Activated naive CD4-positive, alpha-beta T cell treated with anti-CD3 and anti-CD28 coated beads, Interleukin-2, amount 50 U/mL, for 24 hours (primary cell): ENCODE measurements around the gene CYB5A.

Experiments
- H3K27ac Mint-ChIP-seq: one replicate; pipeline ENCODE4 v1.8.0; 2021; ENCODE audit warnings: mild to moderate bottlenecking, mixed read lengths
- H3K27me3 Mint-ChIP-seq: one replicate; pipeline ENCODE4 v1.8.0; 2021; ENCODE audit warnings: mixed read lengths
- H3K36me3 Mint-ChIP-seq: one replicate; pipeline ENCODE4 v1.8.0; 2021; ENCODE audit warnings: mixed read lengths
- H3K4me1 Mint-ChIP-seq: one replicate; pipeline ENCODE4 v1.8.0; 2021; ENCODE audit warnings: mixed read lengths
- H3K4me3 Mint-ChIP-seq: one replicate; pipeline ENCODE4 v1.8.0; 2021; ENCODE audit warnings: mild to moderate bottlenecking, mixed read lengths
- H3K9me3 Mint-ChIP-seq: one replicate; pipeline ENCODE4 v1.8.0; 2021; ENCODE audit warnings: mixed read lengths

CYB5A gene

GRCh38 chr18:74248189-74248588, 43.6 kb downstream of the CYB5A start:
- no peak overlapping the region for H3K27ac Mint-ChIP-seq
- H3K4me3 Mint-ChIP-seq: no peak overlapping the region
- H3K9me3 Mint-ChIP-seq: no peaks in the 10 kb centered on the region
- H3K4me1 Mint-ChIP-seq: peaks cover 15% of the 10 kb centered on the region
- H3K36me3 Mint-ChIP-seq: peaks cover 3% of the 10 kb centered on the region
- H3K27me3 Mint-ChIP-seq: no peaks in the 10 kb centered on the region

- H3K27ac Mint-ChIP-seq: no peak overlapping the region
- H3K4me1 Mint-ChIP-seq: peaks cover 10% of the 10 kb centered on the region
- peaks cover 2% of the 10 kb centered on the region for H3K27me3 Mint-ChIP-seq
- no peaks in the 10 kb centered on the region for H3K36me3 Mint-ChIP-seq
- H3K4me3 Mint-ChIP-seq: no peak overlapping the region
- H3K9me3 Mint-ChIP-seq: no peaks in the 10 kb centered on the region
These were observed 47.2 kb downstream of the CYB5A start for GRCh38 chr18:74244554-74244953.

GRCh38 chr18:74243127-74243526, 48.6 kb downstream of the CYB5A start:
- Mint-ChIP-seq H3K4me3 (no peak overlapping the region), H3K36me3 (no peaks in the 10 kb centered on the region), H3K27ac (no peak overlapping the region)

GRCh38 chr18:74242438-74243096, 49.2 kb downstream of the CYB5A start:
- Mint-ChIP-seq H3K9me3 (no peaks in the 10 kb centered on the region), H3K36me3 (no peaks in the 10 kb centered on the region), H3K4me1 (no peaks in the 10 kb centered on the region), H3K4me3 (no peak overlapping the region), H3K27ac (no peak overlapping the region), H3K27me3 (peaks cover 2% of the 10 kb centered on the region)

More at GRCh38 chr18:74243127-74243526, 48.6 kb downstream of the CYB5A start:
- Mint-ChIP-seq H3K4me1 (peaks cover 1% of the 10 kb centered on the region), H3K27me3 (peaks cover 2% of the 10 kb centered on the region), H3K9me3 (no peaks in the 10 kb centered on the region)

GRCh38 chr18:74241970-74242369, 49.8 kb downstream of the CYB5A start:
- no peak overlapping the region for H3K4me3 Mint-ChIP-seq
- no peak overlapping the region for H3K27ac Mint-ChIP-seq
- no peaks in the 10 kb centered on the region for H3K4me1 Mint-ChIP-seq
- H3K36me3 Mint-ChIP-seq: no peaks in the 10 kb centered on the region
- no peaks in the 10 kb centered on the region for H3K9me3 Mint-ChIP-seq
- peaks cover 4% of the 10 kb centered on the region for H3K27me3 Mint-ChIP-seq

GRCh38 chr18:74241426-74241825, 50.3 kb downstream of the CYB5A start:
- H3K36me3 Mint-ChIP-seq: no peaks in the 10 kb centered on the region
- H3K4me3 Mint-ChIP-seq: no peak overlapping the region
- H3K4me1 Mint-ChIP-seq: no peaks in the 10 kb centered on the region
- no peaks in the 10 kb centered on the region for H3K9me3 Mint-ChIP-seq
- H3K27me3 Mint-ChIP-seq: peaks cover 5% of the 10 kb centered on the region
- no peak overlapping the region for H3K27ac Mint-ChIP-seq

GRCh38 chr18:74239567-74239966, 52.2 kb downstream of the CYB5A start:
- H3K27me3 Mint-ChIP-seq: peaks cover 5% of the 10 kb centered on the region

GRCh38 chr18:74234326-74235171, 57.2 kb downstream of the CYB5A start:
- Mint-ChIP-seq H3K27ac (no peak overlapping the region), H3K9me3 (no peaks in the 10 kb centered on the region), H3K4me3 (no peak overlapping the region), H3K27me3 (peaks cover 2% of the 10 kb centered on the region), H3K36me3 (no peaks in the 10 kb centered on the region), H3K4me1 (no peaks in the 10 kb centered on the region)

More at GRCh38 chr18:74239567-74239966, 52.2 kb downstream of the CYB5A start:
- no peak overlapping the region for H3K4me3 Mint-ChIP-seq
- no peaks in the 10 kb centered on the region for H3K4me1 Mint-ChIP-seq
- no peak overlapping the region for H3K27ac Mint-ChIP-seq
- no peaks in the 10 kb centered on the region for H3K36me3 Mint-ChIP-seq
- no peaks in the 10 kb centered on the region for H3K9me3 Mint-ChIP-seq

- Mint-ChIP-seq H3K27ac (no peak overlapping the region), H3K4me3 (no peak overlapping the region), H3K9me3 (no peaks in the 10 kb centered on the region), H3K27me3 (peaks cover 2% of the 10 kb centered on the region), H3K36me3 (no peaks in the 10 kb centered on the region), H3K4me1 (no peaks in the 10 kb centered on the region)
These were observed 57.8 kb downstream of the CYB5A start for GRCh38 chr18:74233933-74234325.

GRCh38 chr18:74230922-74231714, 60.6 kb downstream of the CYB5A start:
- Mint-ChIP-seq H3K4me1 (no peaks in the 10 kb centered on the region), H3K27me3 (no peaks in the 10 kb centered on the region), H3K4me3 (no peak overlapping the region), H3K9me3 (no peaks in the 10 kb centered on the region), H3K27ac (no peak overlapping the region), H3K36me3 (no peaks in the 10 kb centered on the region)

- Mint-ChIP-seq H3K9me3 (no peaks in the 10 kb centered on the region), H3K4me3 (no peak overlapping the region), H3K4me1 (no peaks in the 10 kb centered on the region), H3K27ac (no peak overlapping the region), H3K27me3 (no peaks in the 10 kb centered on the region), H3K36me3 (no peaks in the 10 kb centered on the region)
These were observed 61.9 kb downstream of the CYB5A start for GRCh38 chr18:74229891-74230290.

GRCh38 chr18:74229005-74229404, 62.8 kb downstream of the CYB5A start:
- H3K4me3 Mint-ChIP-seq: no peak overlapping the region
- H3K27ac Mint-ChIP-seq: no peak overlapping the region
- H3K36me3 Mint-ChIP-seq: no peaks in the 10 kb centered on the region
- H3K9me3 Mint-ChIP-seq: no peaks in the 10 kb centered on the region
- no peaks in the 10 kb centered on the region for H3K4me1 Mint-ChIP-seq
- no peaks in the 10 kb centered on the region for H3K27me3 Mint-ChIP-seq

- Mint-ChIP-seq H3K9me3 (no peaks in the 10 kb centered on the region), H3K27me3 (no peaks in the 10 kb centered on the region), H3K4me1 (no peaks in the 10 kb centered on the region), H3K27ac (no peak overlapping the region), H3K36me3 (no peaks in the 10 kb centered on the region), H3K4me3 (no peak overlapping the region)
These were observed 63.5 kb downstream of the CYB5A start for GRCh38 chr18:74228312-74228711.

GRCh38 chr18:74226666-74227065, 65.1 kb downstream of the CYB5A start:
- H3K4me3 Mint-ChIP-seq: no peak overlapping the region
- H3K9me3 Mint-ChIP-seq: no peaks in the 10 kb centered on the region
- no peaks in the 10 kb centered on the region for H3K4me1 Mint-ChIP-seq
- H3K36me3 Mint-ChIP-seq: no peaks in the 10 kb centered on the region
- H3K27ac Mint-ChIP-seq: no peak overlapping the region
- H3K27me3 Mint-ChIP-seq: no peaks in the 10 kb centered on the region

GRCh38 chr18:74226156-74226555, 65.6 kb downstream of the CYB5A start:
- Mint-ChIP-seq H3K4me1 (no peaks in the 10 kb centered on the region), H3K27ac (no peak overlapping the region), H3K9me3 (no peaks in the 10 kb centered on the region), H3K4me3 (no peak overlapping the region), H3K36me3 (no peaks in the 10 kb centered on the region), H3K27me3 (no peaks in the 10 kb centered on the region)
